HepG2 (cell line): ENCODE measurements around the gene FAM83G. TPM values are rescaled to one million over a fixed set of nuclear protein-coding genes. Genes with fewer than 3 reads are reported as not detected.

Experiments
- DR1 ChIP-seq: sonication (generic); formaldehyde crosslinking; IDR thresholded peaks from 2 replicates; pipeline ENCODE4 v1.8.0; 2021; ENCODE audit warnings: mild to moderate bottlenecking, missing genetic modification reagents, inconsistent platforms
- DRAP1 ChIP-seq: IDR thresholded peaks from 2 replicates; pipeline ENCODE4 v1.6.1; 2016; ENCODE audit warnings: missing genetic modification reagents, missing compliant biosample characterization
- E2F5 ChIP-seq: sonication (generic); formaldehyde crosslinking; conservative IDR thresholded peaks from 2 replicates; pipeline ENCODE4 v1.4.0; 2020; ENCODE audit warnings: missing genetic modification reagents
- GZF1 ChIP-seq: sonication (generic); formaldehyde crosslinking; IDR thresholded peaks from 2 replicates; pipeline ENCODE4 v1.5.1; 2020; ENCODE audit warnings: mild to moderate bottlenecking, missing genetic modification reagents
- HMG20A ChIP-seq: IDR thresholded peaks from 2 replicates; pipeline ENCODE4 v1.6.1; 2016; ENCODE audit warnings: borderline replicate concordance
- HNF4A ChIP-seq: sonication (generic); formaldehyde crosslinking; IDR thresholded peaks from 2 replicates; pipeline ENCODE4 v1.4.0; 2020; ENCODE audit warnings: missing genetic modification reagents
- ISL2 ChIP-seq: sonication (generic); formaldehyde crosslinking; IDR thresholded peaks from 2 replicates; pipeline ENCODE4 v1.5.0; 2020; ENCODE audit warnings: missing genetic modification reagents
- KLF11 ChIP-seq: IDR thresholded peaks from 2 replicates; pipeline ENCODE4 v1.6.1; 2016; ENCODE audit warnings: missing compliant biosample characterization
- MTA1 ChIP-seq: sonication (generic); formaldehyde crosslinking; IDR thresholded peaks from 2 replicates; pipeline ENCODE4 v1.4.0; 2020; ENCODE audit warnings: missing genetic modification reagents, mild to moderate bottlenecking, borderline replicate concordance
- MTA3 ChIP-seq: sonication (generic); formaldehyde crosslinking; IDR thresholded peaks from 2 replicates; pipeline ENCODE4 v1.4.0; 2020; ENCODE audit warnings: missing genetic modification reagents
- NCOA1 ChIP-seq: sonication (generic); formaldehyde crosslinking; IDR thresholded peaks from 2 replicates; pipeline ENCODE4 v1.9.0; 2021; ENCODE audit warnings: missing genetic modification reagents
- NFATC3 ChIP-seq: sonication (generic); formaldehyde crosslinking; IDR thresholded peaks from 2 replicates; pipeline ENCODE4 v1.5.1; 2020; ENCODE audit warnings: mild to moderate bottlenecking, missing genetic modification reagents
- NFE2L2 ChIP-seq: fragments of 150-350 bp; IDR thresholded peaks from 2 replicates; pipeline ENCODE4 v1.6.1; 2014; ENCODE audit warnings: low read length
- PHF21A ChIP-seq: sonication (generic); formaldehyde crosslinking; IDR thresholded peaks from 2 replicates; pipeline ENCODE4 v1.5.0; 2020; ENCODE audit warnings: mild to moderate bottlenecking, missing genetic modification reagents
- SCMH1 ChIP-seq: sonication (generic); formaldehyde crosslinking; IDR thresholded peaks from 2 replicates; pipeline ENCODE4 v1.9.0; 2021; ENCODE audit warnings: missing genetic modification reagents, mild to moderate bottlenecking, borderline replicate concordance
- SIN3A ChIP-seq: IDR thresholded peaks from 2 replicates; pipeline ENCODE4 v1.6.1; 2011; ENCODE audit warnings: low read depth, mild to moderate bottlenecking, control low read depth, low read length, borderline replicate concordance
- SIX1 ChIP-seq: sonication (generic); formaldehyde crosslinking; IDR thresholded peaks from 2 replicates; pipeline ENCODE4 v1.4.0; 2020; ENCODE audit warnings: missing genetic modification reagents, borderline replicate concordance
- TBP ChIP-seq: sonication (generic); formaldehyde crosslinking; IDR thresholded peaks from 2 replicates; pipeline ENCODE4 v1.5.0; 2020; ENCODE audit warnings: missing genetic modification reagents
- TIGD3 ChIP-seq: sonication (generic); formaldehyde crosslinking; IDR thresholded peaks from 2 replicates; pipeline ENCODE4 v1.5.1; 2020; ENCODE audit warnings: mild to moderate bottlenecking, missing genetic modification reagents, borderline replicate concordance
- ZBTB1 ChIP-seq: sonication (generic); formaldehyde crosslinking; IDR thresholded peaks from 2 replicates; pipeline ENCODE4 v1.4.0; 2020; ENCODE audit warnings: missing genetic modification reagents, borderline replicate concordance
- ZBTB42 ChIP-seq: sonication (generic); formaldehyde crosslinking; IDR thresholded peaks from 2 replicates; pipeline ENCODE4 v1.5.0; 2020; ENCODE audit warnings: mild to moderate bottlenecking, missing genetic modification reagents
- ZNF546 ChIP-seq: sonication (generic); formaldehyde crosslinking; conservative IDR thresholded peaks from 2 replicates; pipeline ENCODE4 v1.8.1; 2023; ENCODE audit warnings: mild to moderate bottlenecking, missing genetic modification reagents
- ZNF564 ChIP-seq: sonication (generic); formaldehyde crosslinking; IDR thresholded peaks from 2 replicates; pipeline ENCODE4 v1.8.1; 2023; ENCODE audit warnings: mild to moderate bottlenecking, missing genetic modification reagents
- ZNF609 ChIP-seq: sonication (generic); formaldehyde crosslinking; IDR thresholded peaks from 2 replicates; pipeline ENCODE4 v1.4.0; 2020; ENCODE audit warnings: mild to moderate bottlenecking, missing genetic modification reagents, borderline replicate concordance
- ZNF644 ChIP-seq: IDR thresholded peaks from 2 replicates; pipeline ENCODE4 v1.6.1; 2016; ENCODE audit warnings: low read depth
- polyA plus RNA-seq, 8 experiments: library from polyadenylated mRNA; depleted of rRNA in 3 of 8; stranded (reverse) in 7 of 8; unstranded in 1 of 8; fragments of >200 nt; fragmentation: Illumina TruSeq in 4 of 8; extraction: Trizol in 4 of 8; gene quantifications; 2 replicates each; pipeline versions ENCODE4 v1.2.1 to v1.2.3, GENCODE V29; 2011 to 2016; ENCODE audit warnings: low read depth in 4 of 8, missing spikeins in 1 of 8, mixed read lengths in 1 of 8; ENCODE audit not compliant: insufficient read depth in 1 of 8
- total RNA-seq, 5 experiments: library from RNA; depleted of rRNA; stranded (reverse); fragments of >200 nt; fragmentation: Illumina TruSeq; extraction: Trizol; gene quantifications; 2 replicates each; pipeline ENCODE4 v1.2.3, GENCODE V29; 2016; ENCODE audit warnings: low read depth in 1 of 5

The FAM83G gene
- total and polyA plus RNA-seq, 2 of the 13 experiments (the other 11 are each of a cell fraction or from before 2014, with no cell fraction given): 13.7 to 18.6 TPM

- TF ChIP-seq TIGD3 (CRISPR knock-in tag) (no peak), ZBTB1 (CRISPR knock-in tag) (no peak), NFE2L2 (peak; percentile 15; the same call in 1 of the 2 replicates), MTA3 (CRISPR knock-in tag) (no peak), ZNF564 (no peak), GZF1 (CRISPR knock-in tag) (no peak), SIX1 (no peak), ZBTB42 (CRISPR knock-in tag) (peak; percentile 51; the same call in 1 of the 2 replicates), SCMH1 (CRISPR knock-in tag) (no peak), PHF21A (peak; percentile 86), NFATC3 (CRISPR knock-in tag) (no peak), NCOA1 (CRISPR knock-in tag) (0 out of 2 replicates have a peak, but pooled peaks have one; percentile 53), ZNF609 (CRISPR knock-in tag) (peak; percentile 75), HMG20A (CRISPR knock-in tag) (no peak; the same call in 1 of the 2 replicates), HNF4A (CRISPR knock-in tag) (peak; percentile 87), DR1 (CRISPR knock-in tag) (no peak), DRAP1 (CRISPR knock-in tag) (no peak), E2F5 (CRISPR knock-in tag) (no peak), ISL2 (peak; percentile 76), MTA1 (CRISPR knock-in tag) (peak; percentile 87), ZNF644 (CRISPR knock-in tag) (peak; percentile 66; the same call in 1 of the 2 replicates), KLF11 (CRISPR knock-in tag) (no peak), ZNF546 (0 out of 2 replicates have a peak, but pooled peaks have one; percentile 38), SIN3A (no peak), TBP (CRISPR knock-in tag) (no peak)
These were observed 22.7 kb downstream of the FAM83G start (continued) for GRCh38 chr17:18981642-18982424.
